Hepatocyte (in vitro differentiated cells): Measurements from ENCODE around the gene OR56A3. TPM values are rescaled to one million over a fixed set of nuclear protein-coding genes. Genes with fewer than 3 reads are reported as not detected.

Source experiments
- DNase-seq: peaks from one replicate; pipeline ENCODE4 v3.0.0-alpha.2; 2016; ENCODE audit warnings: low spot score
- H2AFZ ChIP-seq: fragments of 200-600 bp; sonication (generic); 2 replicates; pipeline ENCODE4 v1.6.0; 2016; ENCODE audit warnings: antibody characterized with exemption, mild to moderate bottlenecking
- H3K27ac ChIP-seq: fragments of 200-600 bp; sonication (generic); 2 replicates; pipeline ENCODE4 v1.5.1; 2016; ENCODE audit warnings: mild to moderate bottlenecking
- H3K27me3 ChIP-seq: fragments of 200-600 bp; sonication (generic); 2 replicates; pipeline ENCODE4 v1.6.1; 2016
- H3K36me3 ChIP-seq: fragments of 200-600 bp; sonication (generic); replicated peaks from 2 replicates; pipeline ENCODE4 v1.5.1; 2016; ENCODE audit warnings: low read depth; ENCODE audit not compliant: insufficient read depth
- H3K4me1 ChIP-seq: fragments of 200-600 bp; sonication (generic); 2 replicates; pipeline ENCODE4 v1.5.1; 2016; ENCODE audit warnings: mild to moderate bottlenecking, moderate library complexity; ENCODE audit not compliant: insufficient read depth
- H3K4me2 ChIP-seq: fragments of 200-600 bp; sonication (generic); 2 replicates; pipeline ENCODE4 v1.6.0; 2016
- H3K4me3 ChIP-seq: fragments of 200-600 bp; sonication (generic); 2 replicates; pipeline ENCODE4 v1.5.1; 2016; ENCODE audit warnings: mild to moderate bottlenecking
- H3K79me2 ChIP-seq: fragments of 200-600 bp; sonication (generic); 2 replicates; pipeline ENCODE4 v1.6.0; 2017; ENCODE audit warnings: mild to moderate bottlenecking
- H3K9me2 ChIP-seq: fragments of 200-600 bp; sonication (generic); replicated peaks from 2 replicates; pipeline ENCODE4 v1.6.0; 2017; ENCODE audit warnings: mild to moderate bottlenecking; ENCODE audit not compliant: insufficient read depth
- H3K9me3 ChIP-seq: fragments of 200-600 bp; sonication (generic); 2 replicates; pipeline ENCODE4 v1.5.1; 2016; ENCODE audit warnings: low read depth, mild to moderate bottlenecking
- H4K20me1 ChIP-seq: fragments of 200-600 bp; sonication (generic); 2 replicates; pipeline ENCODE4 v1.6.0; 2016; ENCODE audit warnings: mild to moderate bottlenecking; ENCODE audit not compliant: insufficient read depth, poor library complexity, severe bottlenecking
- EZH2 ChIP-seq: fragments of 200-600 bp; sonication (generic); IDR thresholded peaks from 2 replicates; pipeline ENCODE4 v1.6.1; 2016; ENCODE audit warnings: antibody characterized with exemption, mild to moderate bottlenecking, borderline replicate concordance
- EZH2phosphoT487 ChIP-seq: fragments of 200-600 bp; sonication (generic); IDR thresholded peaks from one replicate; pipeline ENCODE4 v1.6.1; 2018; ENCODE audit warnings: antibody characterized with exemption, mild to moderate bottlenecking, low read depth, moderate library complexity; ENCODE audit not compliant: unreplicated experiment, severe bottlenecking
- WGBS: methylation state at CpG from one replicate; pipeline ENCODE4 v1.1.6; 2016; ENCODE audit warnings: low lambda C conversion rate; ENCODE audit errors: missing lambda C conversion rate; 5-methylcytosine and 5-hydroxymethylcytosine counted together
- polyA plus RNA-seq: library from polyadenylated mRNA; unstranded; fragments of >200 nt; fragmentation: Nextera tagmentation; extraction: Ambion mirVana; gene quantifications from 2 replicates; pipeline ENCODE4 v1.2.1, GENCODE V29; 2016
- total RNA-seq: library from RNA; depleted of rRNA; stranded (reverse); fragments of >200 nt; gene quantifications from 2 replicates; pipeline ENCODE4 v1.2.3, GENCODE V29; 2014
- TF ChIP-seq, protein P1 (sequence below): fragments of 200-600 bp; sonication (generic); IDR thresholded peaks from 2 replicates; pipeline ENCODE4 v1.5.1; 2016; ENCODE audit warnings: antibody characterized with exemption, mild to moderate bottlenecking; ENCODE audit not compliant: poor library complexity

Gene OR56A3
- total RNA-seq (not detected in 2 replicates), polyA plus RNA-seq (not detected in 2 replicates)

- no peak within 1 kb of the TSS for H3K27ac ChIP-seq
- DNase-seq: no peak
- 86% methylated on average over 3 of the region's 3 CpGs for WGBS
Observed at GRCh38 chr11:5941951-5942350, at the start of gene OR56A3. OR56A3 (plus strand) TSS chr11:5942251; CDS start chr11:5947347, 5,096 bp downstream.

GRCh38 chr11:5892908-5893307 is 49.1 kb upstream of the OR56A3 start, which contains the start of gene OR52E5:
OR52E5 (plus strand) TSS chr11:5893208; CDS start chr11:5900777, 7,569 bp downstream.
- Histone ChIP-seq H3K9me3 (no peaks in the 10 kb centered on the region), H2AFZ (no peak within 1 kb of the TSS), H3K4me2 (no peak within 1 kb of the TSS), H3K4me3 (no peak within 1 kb of the TSS), H4K20me1 (no peaks in the 10 kb centered on the region), H3K36me3 (no peaks in the 10 kb centered on the region), H3K27ac (no peak within 1 kb of the TSS), H3K4me1 (no peaks in the 10 kb centered on the region), H3K27me3 (peaks cover 4% of the 10 kb centered on the region), H3K79me2 (no peaks in the 10 kb centered on the region), H3K9me2 (no peaks in the 10 kb centered on the region)
- WGBS: 82% methylated on average over 3 of the region's 3 CpGs
- TF ChIP-seq, protein P1, sequence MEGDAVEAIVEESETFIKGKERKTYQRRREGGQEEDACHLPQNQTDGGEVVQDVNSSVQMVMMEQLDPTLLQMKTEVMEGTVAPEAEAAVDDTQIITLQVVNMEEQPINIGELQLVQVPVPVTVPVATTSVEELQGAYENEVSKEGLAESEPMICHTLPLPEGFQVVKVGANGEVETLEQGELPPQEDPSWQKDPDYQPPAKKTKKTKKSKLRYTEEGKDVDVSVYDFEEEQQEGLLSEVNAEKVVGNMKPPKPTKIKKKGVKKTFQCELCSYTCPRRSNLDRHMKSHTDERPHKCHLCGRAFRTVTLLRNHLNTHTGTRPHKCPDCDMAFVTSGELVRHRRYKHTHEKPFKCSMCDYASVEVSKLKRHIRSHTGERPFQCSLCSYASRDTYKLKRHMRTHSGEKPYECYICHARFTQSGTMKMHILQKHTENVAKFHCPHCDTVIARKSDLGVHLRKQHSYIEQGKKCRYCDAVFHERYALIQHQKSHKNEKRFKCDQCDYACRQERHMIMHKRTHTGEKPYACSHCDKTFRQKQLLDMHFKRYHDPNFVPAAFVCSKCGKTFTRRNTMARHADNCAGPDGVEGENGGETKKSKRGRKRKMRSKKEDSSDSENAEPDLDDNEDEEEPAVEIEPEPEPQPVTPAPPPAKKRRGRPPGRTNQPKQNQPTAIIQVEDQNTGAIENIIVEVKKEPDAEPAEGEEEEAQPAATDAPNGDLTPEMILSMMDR: no peak
- TF ChIP-seq EZH2phosphoT487 (no peak), EZH2 (no peak)
- DNase-seq: no peak

More at GRCh38 chr11:5941951-5942350, at the start of gene OR56A3:
- Histone ChIP-seq H3K9me2 (no peaks in the 10 kb centered on the region), H2AFZ (no peak within 1 kb of the TSS), H3K4me3 (no peak within 1 kb of the TSS), H3K79me2 (no peaks in the 10 kb centered on the region), H3K9me3 (no peaks in the 10 kb centered on the region), H3K4me1 (no peaks in the 10 kb centered on the region), H4K20me1 (no peaks in the 10 kb centered on the region), H3K27me3 (no peaks in the 10 kb centered on the region), H3K4me2 (no peak within 1 kb of the TSS), H3K36me3 (no peaks in the 10 kb centered on the region)
- TF ChIP-seq, protein P1: no peak
- TF ChIP-seq EZH2: no peak
- TF ChIP-seq EZH2phosphoT487: no peak

GRCh38 chr11:5899534-5899933 is 42.5 kb upstream of the OR56A3 start:
- DNase-seq: no peak
- H3K27ac ChIP-seq: no peak overlapping the region
- no peaks in the 10 kb centered on the region for H3K9me3 ChIP-seq
- no peaks in the 10 kb centered on the region for H3K79me2 ChIP-seq
- TF ChIP-seq EZH2 (no peak), EZH2phosphoT487 (no peak)
- TF ChIP-seq, protein P1: no peak
- no peaks in the 10 kb centered on the region for H3K9me2 ChIP-seq
- 71% methylated on average over 2 of the region's 2 CpGs for WGBS
- H3K4me1 ChIP-seq: no peaks in the 10 kb centered on the region
- no peaks in the 10 kb centered on the region for H3K36me3 ChIP-seq
- no peak overlapping the region for H3K4me2 ChIP-seq
- no peaks in the 10 kb centered on the region for H3K27me3 ChIP-seq
- no peak overlapping the region for H3K4me3 ChIP-seq
- no peaks in the 10 kb centered on the region for H4K20me1 ChIP-seq
- H2AFZ ChIP-seq: no peak overlapping the region

GRCh38 chr11:5910540-5910939 is 31.5 kb upstream of the OR56A3 start:
- H3K4me2 ChIP-seq: no peak overlapping the region
- no peak overlapping the region for H3K27ac ChIP-seq
- no peaks in the 10 kb centered on the region for H4K20me1 ChIP-seq
- no peak overlapping the region for H2AFZ ChIP-seq
- H3K4me1 ChIP-seq: no peaks in the 10 kb centered on the region
- H3K79me2 ChIP-seq: no peaks in the 10 kb centered on the region
- H3K27me3 ChIP-seq: no peaks in the 10 kb centered on the region
- no peaks in the 10 kb centered on the region for H3K36me3 ChIP-seq
- no peak for TF ChIP-seq EZH2phosphoT487
- TF ChIP-seq, protein P1: no peak
- no peak for TF ChIP-seq EZH2
- no peak for DNase-seq
- no peaks in the 10 kb centered on the region for H3K9me2 ChIP-seq
- 73% methylated on average over 2 of the region's 2 CpGs for WGBS
- no peak overlapping the region for H3K4me3 ChIP-seq
- H3K9me3 ChIP-seq: no peaks in the 10 kb centered on the region
